ENCODE results near the gene MRS2. TPM values are rescaled to one million over a fixed set of nuclear protein-coding genes. Genes with fewer than 3 reads are reported as not detected.

Gene MRS2
- polyA plus RNA-seq, 10 donors = 16.2 to 26.7 (median 20.4) TPM

GRCh38 chr6:24464253-24465038 is 61.7 kb downstream of the MRS2 start:
- no peak for DNase-seq

- no peak for DNase-seq
Measured at GRCh38 chr6:24469811-24470210, 67.1 kb downstream of the MRS2 start.

- DNase-seq = no peak
Measured at GRCh38 chr6:24472181-24472580, 69.4 kb downstream of the MRS2 start.

Other genes starting within 250 kb of the MRS2 start
- under 1 TPM; 0.05 to 0.22 (median 0.14) TPM for gene DCDC2, start 44.9 kb upstream of the MRS2 start, polyA plus RNA-seq (ENCODE audit: insufficient read length in 10 of 10)
- gene GPLD1, start 86.6 kb downstream of the MRS2 start, polyA plus RNA-seq (ENCODE audit: insufficient read length in 10 of 10) = 1 to 10 TPM; 1.1 to 3.0 (median 1.7) TPM
- gene ALDH5A1, start 92.0 kb downstream of the MRS2 start, polyA plus RNA-seq (ENCODE audit: insufficient read length in 10 of 10) = 10 to 100 TPM in 1 of 10 donors, 1 to 10 TPM in 9; 5.8 to 11.0 (median 8.5) TPM
- gene KIAA0319, start 243.3 kb downstream of the MRS2 start, polyA plus RNA-seq (ENCODE audit: insufficient read length in 10 of 10) = under 1 TPM in 8 of 10 donors, not detected in 2; 0.04 to 0.11 (median 0.08) TPM